Memory B cell (primary cell): ENCODE data around the gene GABRR1.
"Not testable (repeated sequence)": the region's sequence is repeated elsewhere in the genome, so short reads cannot be mapped to it uniquely, and the experiment has no call there.

Experiments
- ATAC-seq: fragments of 150-1000 bp; cut with Tn5 transposase; 2 replicates; pipeline ENCODE4 v1.10.0; 2021; ENCODE audit warnings: low read depth, mild to moderate bottlenecking, moderate library complexity
- DNase-seq, 2 donors: peaks; one replicate each; pipeline ENCODE4 v3.0.0; 2022; ENCODE audit warnings: low spot score in 2 of 2
- H3K27ac Mint-ChIP-seq: one replicate; pipeline ENCODE4 v1.8.0; 2022; ENCODE audit warnings: mild to moderate bottlenecking, moderate library complexity, mixed read lengths
- H3K27me3 Mint-ChIP-seq: one replicate; pipeline ENCODE4 v1.8.0; 2022; ENCODE audit warnings: mixed read lengths
- H3K36me3 Mint-ChIP-seq: one replicate; pipeline ENCODE4 v1.8.0; 2022; ENCODE audit warnings: mild to moderate bottlenecking, mixed read lengths
- H3K4me1 Mint-ChIP-seq: one replicate; pipeline ENCODE4 v1.8.0; 2022; ENCODE audit warnings: mixed read lengths
- H3K4me3 Mint-ChIP-seq: one replicate; pipeline ENCODE4 v1.8.0; 2022; ENCODE audit warnings: mild to moderate bottlenecking, moderate library complexity, mixed read lengths
- H3K9me3 Mint-ChIP-seq: one replicate; pipeline ENCODE4 v1.8.0; 2022; ENCODE audit warnings: mixed read lengths

GABRR1 gene

DNA sequence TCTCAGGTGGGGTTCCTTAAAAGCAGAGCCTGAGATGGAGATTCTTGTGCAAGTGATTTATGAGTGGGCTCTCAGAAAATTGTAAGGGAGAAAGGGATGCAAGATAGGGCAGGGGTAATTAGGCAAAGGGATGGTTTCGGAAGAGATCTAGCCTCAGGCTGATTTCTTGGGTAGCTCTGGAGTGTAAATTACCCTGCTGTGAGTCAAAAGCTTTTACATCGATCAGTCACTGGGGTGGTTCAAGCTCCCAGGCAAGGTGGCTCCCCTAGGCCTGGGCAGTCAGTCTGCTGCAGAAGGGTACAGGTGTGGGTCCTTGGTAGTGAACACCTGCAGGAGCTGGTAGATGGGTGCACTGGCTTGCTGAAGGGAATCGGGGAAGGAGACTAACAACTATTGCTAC lies 82.4 kb downstream of the GABRR1 start:
- Mint-ChIP-seq H3K4me3 (no peak overlapping the region), H3K4me1 (no peaks in the 10 kb centered on the region), H3K27me3 (no peaks in the 10 kb centered on the region), H3K36me3 (peaks cover 1% of the 10 kb centered on the region), H3K27ac (no peak overlapping the region), H3K9me3 (no peaks in the 10 kb centered on the region)
- DNase-seq (no peak), ATAC-seq (no peak)

DNA sequence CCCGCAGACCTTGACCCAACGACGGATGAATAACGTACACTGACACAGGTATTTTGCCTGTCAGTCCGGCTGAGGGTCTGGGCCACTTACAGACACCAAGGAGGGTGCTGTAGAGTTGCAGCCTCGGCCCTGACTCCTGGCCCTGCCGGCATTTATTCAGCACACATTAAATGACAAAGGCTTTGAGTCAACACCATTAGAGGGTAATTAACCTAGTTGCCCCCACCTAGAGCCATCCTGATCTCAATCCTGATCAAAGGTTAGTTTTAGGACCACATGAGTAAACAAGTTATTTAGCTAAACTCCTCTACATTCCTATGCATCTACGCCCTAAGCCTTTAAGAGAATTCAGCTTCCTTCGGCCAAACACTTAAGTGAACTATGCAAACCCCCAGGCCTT lies 83.2 kb downstream of the GABRR1 start:
- no peak for ATAC-seq
- H3K36me3 Mint-ChIP-seq: peaks cover 1% of the 10 kb centered on the region
- H3K4me1 Mint-ChIP-seq: no peaks in the 10 kb centered on the region
- no peak overlapping the region for H3K4me3 Mint-ChIP-seq
- no peak overlapping the region for H3K27ac Mint-ChIP-seq
- no peaks in the 10 kb centered on the region for H3K27me3 Mint-ChIP-seq
- DNase-seq: no peak
- H3K9me3 Mint-ChIP-seq: no peaks in the 10 kb centered on the region

DNA sequence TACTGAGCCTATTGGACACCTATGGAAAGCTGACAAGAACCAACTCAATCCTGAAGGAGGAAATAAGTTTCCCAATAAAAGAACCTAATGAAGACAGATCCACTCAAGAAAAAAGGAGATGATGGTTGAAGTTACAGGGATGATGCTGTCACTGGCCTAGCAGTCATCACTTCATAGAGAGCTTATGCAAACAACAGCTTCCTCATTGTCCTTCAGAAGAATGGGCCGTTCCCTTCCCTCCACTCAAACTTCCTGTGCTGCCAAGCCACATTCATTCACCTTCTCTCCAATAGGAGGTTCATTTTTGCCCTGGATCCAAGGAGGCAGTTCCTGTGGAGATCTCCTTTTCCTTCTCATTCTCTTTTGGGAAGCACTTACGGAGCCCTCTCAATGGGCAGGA lies 85.1 kb downstream of the GABRR1 start:
- peaks cover 3% of the 10 kb centered on the region for H3K9me3 Mint-ChIP-seq
- no peak for ATAC-seq
- H3K27ac Mint-ChIP-seq: no peak overlapping the region
- DNase-seq: no peak
- no peaks in the 10 kb centered on the region for H3K4me1 Mint-ChIP-seq
- H3K36me3 Mint-ChIP-seq: peaks cover 8% of the 10 kb centered on the region
- H3K27me3 Mint-ChIP-seq: no peaks in the 10 kb centered on the region
- H3K4me3 Mint-ChIP-seq: no peak overlapping the region

DNA sequence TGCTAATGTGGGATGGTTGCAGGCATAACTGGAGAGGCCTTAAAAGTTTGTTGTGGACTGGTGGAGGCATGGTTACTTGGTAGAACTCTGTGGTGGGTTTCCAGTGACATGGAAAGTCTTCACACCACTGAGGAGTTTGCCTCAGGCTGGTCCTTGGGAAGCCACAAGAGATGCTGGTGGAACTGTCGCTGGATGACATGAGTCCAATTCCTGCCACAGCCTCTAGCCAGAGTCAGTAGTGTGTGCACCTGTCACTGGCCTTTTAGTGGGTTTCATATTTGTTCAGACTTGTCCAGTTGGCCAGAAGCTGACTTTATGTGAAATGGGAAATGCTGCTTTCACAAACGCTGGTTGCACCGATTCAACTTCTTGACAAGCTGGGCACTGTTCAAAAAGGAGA lies 85.6 kb downstream of the GABRR1 start:
- Mint-ChIP-seq H3K27ac (no peak overlapping the region), H3K36me3 (peaks cover 8% of the 10 kb centered on the region), H3K4me3 (no peak overlapping the region), H3K9me3 (peaks cover 3% of the 10 kb centered on the region), H3K4me1 (no peaks in the 10 kb centered on the region), H3K27me3 (no peaks in the 10 kb centered on the region)
- DNase-seq: no peak
- ATAC-seq: no peak

DNA sequence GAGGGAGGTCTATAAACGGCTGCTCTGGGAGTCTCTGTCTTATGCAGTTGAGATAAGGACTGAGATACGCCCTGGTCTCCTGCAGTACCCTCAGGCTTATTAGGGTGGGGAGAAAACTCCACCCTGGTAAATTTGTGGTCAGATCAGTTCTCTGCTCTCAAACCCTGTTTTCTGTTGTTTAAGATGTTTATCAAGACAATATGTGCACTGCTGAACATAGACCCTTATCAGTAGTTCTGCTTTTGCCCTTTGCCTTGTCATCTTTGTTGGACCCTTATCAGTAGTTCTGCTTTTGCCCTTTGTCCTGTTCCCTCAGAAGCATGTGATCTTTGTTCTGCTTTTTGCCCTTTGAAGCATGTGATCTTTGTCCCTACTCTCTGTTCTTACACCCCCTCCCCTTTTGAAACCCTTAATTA lies 88.9 kb downstream of the GABRR1 start:
- H3K4me3 Mint-ChIP-seq, ATAC-seq, H3K9me3 Mint-ChIP-seq, DNase-seq, H3K4me1 Mint-ChIP-seq, H3K36me3 Mint-ChIP-seq, H3K27ac Mint-ChIP-seq, H3K27me3 Mint-ChIP-seq: not testable (repeated sequence)
